Measurements from ENCODE around the gene RPH3AL. TPM values are rescaled to one million over a fixed set of nuclear protein-coding genes. Genes with fewer than 3 reads are reported as not detected.
A peak's percentile ranks its signal among the peaks of the same experiment; 100 is the strongest.

RPH3AL gene
- total and polyA plus RNA-seq, 2 of the 8 experiments (the other 6 are each of a cell fraction or from before 2014, with no cell fraction given) = 5.6 to 5.8 TPM

- Histone ChIP-seq H2AK5ac (ENCODE audit: low read depth, low read length) (peak overlapping the region; percentile 93), H4K91ac (replicated peaks; ENCODE audit: insufficient read length, low read length) (no peak overlapping the region), H3K14ac (ENCODE audit: insufficient read length) (no peak overlapping the region), H2BK12ac (ENCODE audit: low read depth, low read length) (no peak overlapping the region), H3K9me3 (ENCODE audit: insufficient read depth in 2 of 2, low read depth in 1 of 2, low read length in 1 of 2) (no peaks in the 10 kb centered on the region), H3K4me1 (replicated peaks in 1 of 4; ENCODE audit: control insufficient read depth in 3 of 4, insufficient read depth in 4 of 4, low read length in 3 of 4) (peaks cover 0 to 12% (median 6%) of the 10 kb centered on the region in 4 experiments; a peak in 6 of 7 replicates), H2BK15ac (ENCODE audit: low read length) (no peak overlapping the region), H4K8ac (ENCODE audit: extremely low read depth, insufficient read depth, low read length) (no peak overlapping the region), H2BK20ac (ENCODE audit: low read length) (no peak overlapping the region), H3K23ac (ENCODE audit: insufficient read length) (no peak overlapping the region), H3K18ac (ENCODE audit: extremely low read depth, low read length) (no peak overlapping the region), H3K27me3 (replicated peaks in 1 of 4; ENCODE audit: control insufficient read depth in 3 of 4, extremely low read depth in 1 of 4, insufficient read depth in 3 of 4, low read length in 3 of 4) (peaks cover 17 to 39% (median 31%) of the 10 kb centered on the region in 4 experiments), H3K79me1 (ENCODE audit: low read depth, low read length) (peaks cover 2% of the 10 kb centered on the region; the same call in 1 of the 2 replicates), H3K4ac (replicated peaks; ENCODE audit: insufficient read length, low read depth, low read length) (no peak overlapping the region), H2BK120ac (replicated peaks; ENCODE audit: low read depth, low read length) (no peak overlapping the region), H3K56ac (replicated peaks; ENCODE audit: insufficient read length, low read depth, low read length) (no peak overlapping the region), H4K5ac (ENCODE audit: insufficient read length, low read depth, low read length) (no peak overlapping the region), H3K27ac (ENCODE audit: low read depth, low read length) (no peak overlapping the region), H3K36me3 (ENCODE audit: control insufficient read depth in 2 of 4, insufficient read depth in 4 of 4, low read length in 3 of 4) (no peaks in the 10 kb centered on the region), H2BK5ac (ENCODE audit: low read depth, low read length) (no peak overlapping the region), H3K9ac (replicated peaks in 1 of 4; ENCODE audit: extremely low read depth in 1 of 4, low read depth in 3 of 4, low read length in 3 of 4) (no peak overlapping the region), H3K79me2 (ENCODE audit: control insufficient read depth in 1 of 2, insufficient read depth in 2 of 2, low read length in 2 of 2) (no peaks in the 10 kb centered on the region), H2AFZ (ENCODE audit: low read length) (no peak overlapping the region), H3K4me2 (ENCODE audit: insufficient read depth in 1 of 2, low read depth in 2 of 2, low read length in 2 of 2) (no peak overlapping the region), H4K20me1 (replicated peaks in 1 of 2; ENCODE audit: control insufficient read depth in 1 of 2, insufficient read depth in 2 of 2, low read length in 2 of 2) (no peaks in the 10 kb centered on the region), H3K23me2 (ENCODE audit: low read depth, low read length) (peaks cover 9% of the 10 kb centered on the region; the same call in 1 of the 2 replicates), H3K4me3 (ENCODE audit: extremely low read depth in 1 of 4, insufficient read depth in 2 of 4, low read depth in 3 of 4, low read length in 4 of 4) (no peak overlapping the region)
- WGBS, 2 experiments (ENCODE audit: extremely low coverage in 1 of 2, insufficient coverage in 1 of 2, insufficient read length in 1 of 2, insufficient replicate concordance in 2 of 2, low coverage in 1 of 2, low lambda C conversion rate in 2 of 2, missing lambda C conversion rate in 1 of 2) = 85% methylated on average over 3 of the region's 3 CpGs; no CpG with 5 or more reads in 1 of the 2 experiments
- DNase-seq (ENCODE audit: low read depth in 1 of 2, low spot score in 2 of 2) (no peak), FAIRE-seq (no peak)
- POLR2A ChIA-PET (ENCODE audit: partially characterized antibody) = interaction anchor here (0.5 kb wide), 1 partner anchor 9 kb away, joined by 3 read pairs; no protein-coding TSS in a partner anchor
- CTCF ChIA-PET (ENCODE audit: partially characterized antibody) = interaction anchor here (0.6 to 1.8 kb wide), 5 partner anchors 12 to 523 kb away, joined by 3 to 6 read pairs (median 3); no protein-coding TSS in a partner anchor
- TF ChIP-seq CHD1 (IDR thresholded peaks at IDR 0.05; ENCODE audit: low read depth, low read length) (no peak), KDM1A (IDR thresholded peaks at IDR 0.05; ENCODE audit: borderline replicate concordance, low read length) (no peak), CTBP2 (IDR thresholded peaks at IDR 0.05; ENCODE audit: borderline replicate concordance, insufficient read depth, insufficient read length, low read length) (no peak), ZNF274 (IDR thresholded peaks at IDR 0.05; ENCODE audit: borderline replicate concordance, extremely low read depth, low read length) (no peak), CTCF (IDR thresholded peaks at IDR 0.05; ENCODE audit: control extremely low read depth in 1 of 3, insufficient read depth in 1 of 3, low read depth in 1 of 3, low read length in 3 of 3) (no peak), RFX5 (IDR thresholded peaks at IDR 0.05; ENCODE audit: borderline replicate concordance, low read depth, low read length) (no peak), CBX5 (IDR thresholded peaks at IDR 0.05; ENCODE audit: low read depth, low read length) (no peak), GTF2F1 (IDR thresholded peaks at IDR 0.05; ENCODE audit: borderline replicate concordance, low read depth, low read length) (no peak), ATF2 (IDR thresholded peaks at IDR 0.05; ENCODE audit: low read length) (no peak)
Observed at GRCh38 chr17:177155-177554, 175.5 kb downstream of the RPH3AL start.

All from H1 (cell line).